NCI-H510A (cell line): ENCODE results near the gene CNNM2.
"Not testable (repeated sequence)": the region's sequence is repeated elsewhere in the genome, so short reads cannot be mapped to it uniquely, and the experiment has no call there.

Experiments
- DNase-seq: peaks from one replicate; lab custom pipeline; 2025; lab: John Stamatoyannopoulos, UW

The CNNM2 gene

GRCh38 chr10:102926842-102927241, 8.7 kb downstream of the CNNM2 start:
- no peak for DNase-seq

- no peak for DNase-seq
Observed at GRCh38 chr10:102927311-102928010, 9.4 kb downstream of the CNNM2 start.

GRCh38 chr10:102928442-102928841, 10.3 kb downstream of the CNNM2 start:
- DNase-seq: not testable (repeated sequence)

- DNase-seq: no peak
Observed at GRCh38 chr10:102930720-102931119, 12.6 kb downstream of the CNNM2 start.

- no peak for DNase-seq
Observed at GRCh38 chr10:102931643-102932042, 13.5 kb downstream of the CNNM2 start.

GRCh38 chr10:102935505-102935904, 17.4 kb downstream of the CNNM2 start:
- DNase-seq: no peak

GRCh38 chr10:102935939-102936605, 18.0 kb downstream of the CNNM2 start:
- no peak for DNase-seq

GRCh38 chr10:102941401-102941800, 23.3 kb downstream of the CNNM2 start:
- no peak for DNase-seq

- no peak for DNase-seq
Observed at GRCh38 chr10:102945449-102945848, 27.4 kb downstream of the CNNM2 start.

- DNase-seq: no peak
Observed at GRCh38 chr10:102945962-102946361, 27.9 kb downstream of the CNNM2 start.

- DNase-seq: no peak
Observed at GRCh38 chr10:102946992-102947391, 28.9 kb downstream of the CNNM2 start.

GRCh38 chr10:102948176-102948575, 30.1 kb downstream of the CNNM2 start:
- no peak for DNase-seq

GRCh38 chr10:102948786-102949185, 30.7 kb downstream of the CNNM2 start:
- DNase-seq: no peak

GRCh38 chr10:102949916-102950315, 31.8 kb downstream of the CNNM2 start:
- DNase-seq: no peak

GRCh38 chr10:102951316-102951715, 33.2 kb downstream of the CNNM2 start:
- DNase-seq: no peak

GRCh38 chr10:102959360-102959759, 41.3 kb downstream of the CNNM2 start:
- no peak for DNase-seq

GRCh38 chr10:102960157-102960556, 42.1 kb downstream of the CNNM2 start:
- no peak for DNase-seq

GRCh38 chr10:102962267-102962666, 44.2 kb downstream of the CNNM2 start:
- DNase-seq: no peak

GRCh38 chr10:102962951-102963755, 45.1 kb downstream of the CNNM2 start:
- DNase-seq: no peak

- no peak for DNase-seq
Observed at GRCh38 chr10:102963756-102964025, 45.6 kb downstream of the CNNM2 start.

GRCh38 chr10:102964064-102964463, 46.0 kb downstream of the CNNM2 start:
- DNase-seq: not testable (repeated sequence)

GRCh38 chr10:102964713-102965112, 46.6 kb downstream of the CNNM2 start:
- DNase-seq: no peak

- DNase-seq: no peak
Observed at GRCh38 chr10:102965311-102965851, 47.3 kb downstream of the CNNM2 start.
